Loucy (cell line): Measurements from ENCODE around the gene XCL2.

ENCODE experiments used
- CTCF ChIP-seq: fragments of 200-600 bp; sonication (generic); conservative IDR thresholded peaks from 2 replicates; pipeline ENCODE4 v1.5.1; 2014; ENCODE audit warnings: mild to moderate bottlenecking, antibody characterized with exemption, low read length
- EZH2phosphoT487 ChIP-seq: fragments of 200-600 bp; IDR thresholded peaks from 2 replicates; pipeline ENCODE4 v1.6.1; 2018; ENCODE audit warnings: antibody characterized with exemption, mild to moderate bottlenecking, moderate library complexity, borderline replicate concordance

GRCh38 chr1:168589167-168589566, 45.4 kb upstream of the XCL2 start:
- no peak for TF ChIP-seq CTCF
- no peak for TF ChIP-seq EZH2phosphoT487
